WTC11 (cell line): Measurements from ENCODE around the gene SMIM17. TPM values are rescaled to one million over a fixed set of nuclear protein-coding genes. Genes with fewer than 3 reads are reported as not detected.

Experiments
- ATAC-seq: fragments of 200-7000 bp; cut with Tn5 transposase; 2 replicates; pipeline ENCODE4 v1.10.0; 2021; ENCODE audit warnings: mild to moderate bottlenecking, moderate library complexity
- CTCF ChIA-PET: fragments of 300-600 bp; sonication (Branson Sonifier 250); formaldehyde crosslinking; loops from one replicate; lab custom pipeline; 2021; ENCODE audit warnings: antibody characterized with exemption; lab: Charles Lee
- POLR2A ChIA-PET: fragments of 350-600 bp; sonication (Branson Sonifier 250); formaldehyde crosslinking; loops from one replicate; lab custom pipeline; 2021; ENCODE audit warnings: antibody characterized with exemption; lab: Charles Lee
- DNase-seq: peaks from one replicate; pipeline ENCODE4 v3.0.0; 2021; ENCODE audit warnings: low spot score
- H3K27ac Mint-ChIP-seq: 2 replicates; pipeline ENCODE4 v1.8.0; 2021; ENCODE audit warnings: mixed read lengths
- H3K27me3 Mint-ChIP-seq: 2 replicates; pipeline ENCODE4 v1.8.0; 2021; ENCODE audit warnings: low read depth, mild to moderate bottlenecking, moderate library complexity, mixed read lengths
- H3K36me3 Mint-ChIP-seq: 2 replicates; pipeline ENCODE4 v1.8.0; 2021; ENCODE audit warnings: mixed read lengths
- H3K4me1 Mint-ChIP-seq: 2 replicates; pipeline ENCODE4 v1.8.0; 2022; ENCODE audit warnings: mixed read lengths
- H3K4me3 Mint-ChIP-seq: 2 replicates; pipeline ENCODE4 v1.8.0; 2021; ENCODE audit warnings: mild to moderate bottlenecking, moderate library complexity, mixed read lengths
- H3K9me3 Mint-ChIP-seq: 2 replicates; pipeline ENCODE4 v1.8.0; 2021; ENCODE audit warnings: mixed read lengths
- CREM ChIP-seq: sonication (generic); formaldehyde crosslinking; IDR thresholded peaks from 2 replicates; pipeline ENCODE4 v1.8.1; 2022; ENCODE audit warnings: mild to moderate bottlenecking, missing genetic modification reagents, moderate library complexity
- FOXP1 ChIP-seq: sonication (generic); formaldehyde crosslinking; IDR thresholded peaks from 2 replicates; pipeline ENCODE4 v1.8.0; 2022; ENCODE audit warnings: missing genetic modification reagents, mild to moderate bottlenecking, moderate library complexity, borderline replicate concordance
- GABPB1 ChIP-seq: sonication (generic); formaldehyde crosslinking; IDR thresholded peaks from 2 replicates; pipeline ENCODE4 v1.8.1; 2023; ENCODE audit warnings: mild to moderate bottlenecking, missing genetic modification reagents
- IRF2 ChIP-seq: sonication (generic); formaldehyde crosslinking; IDR thresholded peaks from 2 replicates; pipeline ENCODE4 v1.8.0; 2022; ENCODE audit warnings: low read depth, missing genetic modification reagents, borderline replicate concordance
- MXD4 ChIP-seq: fragments of 250-450 bp; sonication (Bioruptor Pico); IDR thresholded peaks from 2 replicates; pipeline ENCODE4 v1.8.0; 2021; ENCODE audit warnings: mild to moderate bottlenecking, moderate library complexity, borderline replicate concordance
- MYBL2 ChIP-seq: sonication (generic); formaldehyde crosslinking; IDR thresholded peaks from 2 replicates; pipeline ENCODE4 v1.8.1; 2023; ENCODE audit warnings: mild to moderate bottlenecking, moderate library complexity, missing genetic modification reagents
- NFE2L1 ChIP-seq: sonication (generic); formaldehyde crosslinking; IDR thresholded peaks from 2 replicates; pipeline ENCODE4 v1.8.1; 2023; ENCODE audit warnings: missing genetic modification reagents
- NR3C1 ChIP-seq: sonication (generic); formaldehyde crosslinking; conservative IDR thresholded peaks from 2 replicates; pipeline ENCODE4 v1.8.1; 2023; ENCODE audit warnings: low read depth, mild to moderate bottlenecking, missing genetic modification reagents
- OVOL2 ChIP-seq: fragments of 250-450 bp; sonication (Bioruptor Pico); IDR thresholded peaks from 2 replicates; pipeline ENCODE4 v1.9.0; 2021; ENCODE audit warnings: mild to moderate bottlenecking, borderline replicate concordance
- SMAD4 ChIP-seq: sonication (generic); formaldehyde crosslinking; IDR thresholded peaks from 2 replicates; pipeline ENCODE4 v1.8.0; 2022; ENCODE audit warnings: mild to moderate bottlenecking, missing genetic modification reagents
- TEAD4 ChIP-seq: sonication (generic); formaldehyde crosslinking; IDR thresholded peaks from 2 replicates; pipeline ENCODE4 v1.8.0; 2022; ENCODE audit warnings: mild to moderate bottlenecking, missing genetic modification reagents
- ZNF671 ChIP-seq: fragments of 250-450 bp; sonication (Bioruptor Pico); IDR thresholded peaks from 2 replicates; pipeline ENCODE4 v1.8.0; 2021; ENCODE audit warnings: mild to moderate bottlenecking
- total RNA-seq: library from RNA; stranded (reverse); gene quantifications from 3 replicates; pipeline ENCODE4 v1.2.3, GENCODE V29; 2021
- TF ChIP-seq, protein P1 (sequence below): sonication (generic); formaldehyde crosslinking; IDR thresholded peaks from 2 replicates; pipeline ENCODE4 v1.8.1; 2023; ENCODE audit warnings: mild to moderate bottlenecking, missing genetic modification reagents, borderline replicate concordance
- TF ChIP-seq, protein P2 (sequence below): sonication (generic); formaldehyde crosslinking; IDR thresholded peaks from 2 replicates; pipeline ENCODE4 v1.8.0; 2022; ENCODE audit warnings: mild to moderate bottlenecking, missing genetic modification reagents
- TF ChIP-seq, protein P3 (sequence below): sonication (generic); formaldehyde crosslinking; IDR thresholded peaks from 2 replicates; pipeline ENCODE4 v1.8.0; 2022; ENCODE audit warnings: mild to moderate bottlenecking, missing genetic modification reagents
- TF ChIP-seq, protein P4 (sequence below): fragments of 250-450 bp; sonication (Bioruptor Pico); IDR thresholded peaks from 2 replicates; pipeline ENCODE4 v1.9.0; 2021; ENCODE audit warnings: mild to moderate bottlenecking
- TF ChIP-seq, protein P5 (sequence below): sonication (generic); formaldehyde crosslinking; IDR thresholded peaks from 2 replicates; pipeline ENCODE4 v1.8.0; 2022; ENCODE audit warnings: mild to moderate bottlenecking, missing genetic modification reagents
- TF ChIP-seq, protein P6 (sequence below): sonication (generic); formaldehyde crosslinking; IDR thresholded peaks from 2 replicates; pipeline ENCODE4 v1.8.1; 2022; ENCODE audit warnings: mild to moderate bottlenecking, missing genetic modification reagents, moderate library complexity, borderline replicate concordance
- TF ChIP-seq, protein P7 (sequence below): sonication (generic); formaldehyde crosslinking; IDR thresholded peaks from 2 replicates; pipeline ENCODE4 v1.8.1; 2022; ENCODE audit warnings: mild to moderate bottlenecking, moderate library complexity, missing genetic modification reagents
- TF ChIP-seq, protein P8 (sequence below): sonication (generic); formaldehyde crosslinking; IDR thresholded peaks from 2 replicates; pipeline ENCODE4 v1.8.0; 2022; ENCODE audit warnings: mild to moderate bottlenecking, missing genetic modification reagents

The SMIM17 gene
- total RNA-seq, 1 experiment from 2014 or later, result 0.15 TPM

DNA sequence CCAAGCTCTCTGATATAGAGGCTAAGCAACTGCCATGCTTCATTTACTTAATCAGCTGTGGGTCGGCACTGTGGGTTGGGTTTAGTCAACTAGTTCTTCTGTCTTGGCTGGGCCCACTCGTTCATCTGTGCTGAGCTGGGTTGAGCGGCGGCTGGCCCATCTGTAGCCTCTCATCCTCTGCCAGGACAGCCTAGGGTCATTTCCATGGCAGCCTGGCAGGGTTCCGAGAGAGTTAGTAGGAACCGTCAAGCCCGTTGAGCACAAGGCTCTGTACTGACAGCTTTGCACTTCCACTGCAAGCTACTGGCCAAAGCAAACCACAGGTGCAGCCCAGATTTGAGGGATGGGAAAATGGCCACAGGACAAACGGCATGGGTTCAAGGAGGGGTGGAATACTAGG is 35.2 kb downstream of the SMIM17 start (continued):
- TF ChIP-seq, protein P1, sequence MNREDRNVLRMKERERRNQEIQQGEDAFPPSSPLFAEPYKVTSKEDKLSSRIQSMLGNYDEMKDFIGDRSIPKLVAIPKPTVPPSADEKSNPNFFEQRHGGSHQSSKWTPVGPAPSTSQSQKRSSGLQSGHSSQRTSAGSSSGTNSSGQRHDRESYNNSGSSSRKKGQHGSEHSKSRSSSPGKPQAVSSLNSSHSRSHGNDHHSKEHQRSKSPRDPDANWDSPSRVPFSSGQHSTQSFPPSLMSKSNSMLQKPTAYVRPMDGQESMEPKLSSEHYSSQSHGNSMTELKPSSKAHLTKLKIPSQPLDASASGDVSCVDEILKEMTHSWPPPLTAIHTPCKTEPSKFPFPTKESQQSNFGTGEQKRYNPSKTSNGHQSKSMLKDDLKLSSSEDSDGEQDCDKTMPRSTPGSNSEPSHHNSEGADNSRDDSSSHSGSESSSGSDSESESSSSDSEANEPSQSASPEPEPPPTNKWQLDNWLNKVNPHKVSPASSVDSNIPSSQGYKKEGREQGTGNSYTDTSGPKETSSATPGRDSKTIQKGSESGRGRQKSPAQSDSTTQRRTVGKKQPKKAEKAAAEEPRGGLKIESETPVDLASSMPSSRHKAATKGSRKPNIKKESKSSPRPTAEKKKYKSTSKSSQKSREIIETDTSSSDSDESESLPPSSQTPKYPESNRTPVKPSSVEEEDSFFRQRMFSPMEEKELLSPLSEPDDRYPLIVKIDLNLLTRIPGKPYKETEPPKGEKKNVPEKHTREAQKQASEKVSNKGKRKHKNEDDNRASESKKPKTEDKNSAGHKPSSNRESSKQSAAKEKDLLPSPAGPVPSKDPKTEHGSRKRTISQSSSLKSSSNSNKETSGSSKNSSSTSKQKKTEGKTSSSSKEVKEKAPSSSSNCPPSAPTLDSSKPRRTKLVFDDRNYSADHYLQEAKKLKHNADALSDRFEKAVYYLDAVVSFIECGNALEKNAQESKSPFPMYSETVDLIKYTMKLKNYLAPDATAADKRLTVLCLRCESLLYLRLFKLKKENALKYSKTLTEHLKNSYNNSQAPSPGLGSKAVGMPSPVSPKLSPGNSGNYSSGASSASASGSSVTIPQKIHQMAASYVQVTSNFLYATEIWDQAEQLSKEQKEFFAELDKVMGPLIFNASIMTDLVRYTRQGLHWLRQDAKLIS (CRISPR knock-in tag), result no peak
- TF ChIP-seq, protein P2, sequence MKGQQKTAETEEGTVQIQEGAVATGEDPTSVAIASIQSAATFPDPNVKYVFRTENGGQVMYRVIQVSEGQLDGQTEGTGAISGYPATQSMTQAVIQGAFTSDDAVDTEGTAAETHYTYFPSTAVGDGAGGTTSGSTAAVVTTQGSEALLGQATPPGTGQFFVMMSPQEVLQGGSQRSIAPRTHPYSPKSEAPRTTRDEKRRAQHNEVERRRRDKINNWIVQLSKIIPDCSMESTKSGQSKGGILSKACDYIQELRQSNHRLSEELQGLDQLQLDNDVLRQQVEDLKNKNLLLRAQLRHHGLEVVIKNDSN (CRISPR knock-in tag), result no peak
- no peak for TF ChIP-seq MXD4 (CRISPR knock-in tag)
- TF ChIP-seq, protein P3, sequence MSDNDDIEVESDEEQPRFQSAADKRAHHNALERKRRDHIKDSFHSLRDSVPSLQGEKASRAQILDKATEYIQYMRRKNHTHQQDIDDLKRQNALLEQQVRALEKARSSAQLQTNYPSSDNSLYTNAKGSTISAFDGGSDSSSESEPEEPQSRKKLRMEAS, result no peak
- TF ChIP-seq, protein P4, sequence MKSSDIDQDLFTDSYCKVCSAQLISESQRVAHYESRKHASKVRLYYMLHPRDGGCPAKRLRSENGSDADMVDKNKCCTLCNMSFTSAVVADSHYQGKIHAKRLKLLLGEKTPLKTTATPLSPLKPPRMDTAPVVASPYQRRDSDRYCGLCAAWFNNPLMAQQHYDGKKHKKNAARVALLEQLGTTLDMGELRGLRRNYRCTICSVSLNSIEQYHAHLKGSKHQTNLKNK (CRISPR knock-in tag), result no peak
- TF ChIP-seq NR3C1 (CRISPR knock-in tag), result no peak
- TF ChIP-seq, all 79 proteins: peak for 0

DNA sequence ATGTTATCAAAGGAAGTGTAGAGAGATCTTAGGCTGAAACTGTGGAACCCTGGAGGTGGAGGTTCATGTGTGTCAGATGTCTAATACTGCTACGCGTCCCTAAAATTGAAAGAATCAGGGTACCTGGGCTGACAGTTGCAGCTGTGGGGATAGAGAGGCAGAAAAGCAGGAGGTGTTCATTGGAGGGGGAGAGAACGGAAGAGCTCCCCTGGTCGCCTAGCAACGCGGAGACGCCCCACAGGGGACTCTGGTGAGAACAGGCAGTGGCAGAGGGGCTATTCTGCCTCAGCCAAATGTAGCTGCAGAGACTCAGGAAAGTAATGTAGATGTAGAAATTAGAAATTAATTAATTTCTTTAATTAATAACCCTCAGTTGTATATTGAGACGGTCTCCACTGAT is 38.7 kb downstream of the SMIM17 start:
- no peak for DNase-seq
- Mint-ChIP-seq H3K4me3 (no peak overlapping the region), H3K27ac (no peak overlapping the region), H3K9me3 (peaks cover 62% of the 10 kb centered on the region), H3K27me3 (peaks cover 11% of the 10 kb centered on the region), H3K4me1 (no peaks in the 10 kb centered on the region), H3K36me3 (peaks cover 51% of the 10 kb centered on the region)
- ChIA-PET POLR2A (no interaction called here), CTCF (no interaction called here)
- ATAC-seq, result no peak
- TF ChIP-seq, protein P5, sequence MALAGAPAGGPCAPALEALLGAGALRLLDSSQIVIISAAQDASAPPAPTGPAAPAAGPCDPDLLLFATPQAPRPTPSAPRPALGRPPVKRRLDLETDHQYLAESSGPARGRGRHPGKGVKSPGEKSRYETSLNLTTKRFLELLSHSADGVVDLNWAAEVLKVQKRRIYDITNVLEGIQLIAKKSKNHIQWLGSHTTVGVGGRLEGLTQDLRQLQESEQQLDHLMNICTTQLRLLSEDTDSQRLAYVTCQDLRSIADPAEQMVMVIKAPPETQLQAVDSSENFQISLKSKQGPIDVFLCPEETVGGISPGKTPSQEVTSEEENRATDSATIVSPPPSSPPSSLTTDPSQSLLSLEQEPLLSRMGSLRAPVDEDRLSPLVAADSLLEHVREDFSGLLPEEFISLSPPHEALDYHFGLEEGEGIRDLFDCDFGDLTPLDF (CRISPR knock-in tag), result no peak
- TF ChIP-seq SMAD4 (CRISPR knock-in tag), result no peak
- TF ChIP-seq, protein P6, sequence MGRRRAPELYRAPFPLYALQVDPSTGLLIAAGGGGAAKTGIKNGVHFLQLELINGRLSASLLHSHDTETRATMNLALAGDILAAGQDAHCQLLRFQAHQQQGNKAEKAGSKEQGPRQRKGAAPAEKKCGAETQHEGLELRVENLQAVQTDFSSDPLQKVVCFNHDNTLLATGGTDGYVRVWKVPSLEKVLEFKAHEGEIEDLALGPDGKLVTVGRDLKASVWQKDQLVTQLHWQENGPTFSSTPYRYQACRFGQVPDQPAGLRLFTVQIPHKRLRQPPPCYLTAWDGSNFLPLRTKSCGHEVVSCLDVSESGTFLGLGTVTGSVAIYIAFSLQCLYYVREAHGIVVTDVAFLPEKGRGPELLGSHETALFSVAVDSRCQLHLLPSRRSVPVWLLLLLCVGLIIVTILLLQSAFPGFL (CRISPR knock-in tag), result no peak
- TF ChIP-seq, protein P4 (CRISPR knock-in tag), result no peak
- no peak for TF ChIP-seq IRF2
- no peak for TF ChIP-seq GABPB1
- no peak for TF ChIP-seq MYBL2 (CRISPR knock-in tag)
- no peak for TF ChIP-seq NFE2L1 (CRISPR knock-in tag)
- TF ChIP-seq, protein P7, sequence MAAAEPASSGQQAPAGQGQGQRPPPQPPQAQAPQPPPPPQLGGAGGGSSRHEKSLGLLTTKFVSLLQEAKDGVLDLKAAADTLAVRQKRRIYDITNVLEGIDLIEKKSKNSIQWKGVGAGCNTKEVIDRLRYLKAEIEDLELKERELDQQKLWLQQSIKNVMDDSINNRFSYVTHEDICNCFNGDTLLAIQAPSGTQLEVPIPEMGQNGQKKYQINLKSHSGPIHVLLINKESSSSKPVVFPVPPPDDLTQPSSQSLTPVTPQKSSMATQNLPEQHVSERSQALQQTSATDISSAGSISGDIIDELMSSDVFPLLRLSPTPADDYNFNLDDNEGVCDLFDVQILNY (CRISPR knock-in tag), result no peak
- TF ChIP-seq MXD4 (CRISPR knock-in tag), result no peak
- no peak for TF ChIP-seq ZNF671 (CRISPR knock-in tag)
- no peak for TF ChIP-seq OVOL2 (CRISPR knock-in tag)
- no peak for TF ChIP-seq NR3C1 (CRISPR knock-in tag)
- no peak for TF ChIP-seq CREM (CRISPR knock-in tag)
- TF ChIP-seq, protein P8, sequence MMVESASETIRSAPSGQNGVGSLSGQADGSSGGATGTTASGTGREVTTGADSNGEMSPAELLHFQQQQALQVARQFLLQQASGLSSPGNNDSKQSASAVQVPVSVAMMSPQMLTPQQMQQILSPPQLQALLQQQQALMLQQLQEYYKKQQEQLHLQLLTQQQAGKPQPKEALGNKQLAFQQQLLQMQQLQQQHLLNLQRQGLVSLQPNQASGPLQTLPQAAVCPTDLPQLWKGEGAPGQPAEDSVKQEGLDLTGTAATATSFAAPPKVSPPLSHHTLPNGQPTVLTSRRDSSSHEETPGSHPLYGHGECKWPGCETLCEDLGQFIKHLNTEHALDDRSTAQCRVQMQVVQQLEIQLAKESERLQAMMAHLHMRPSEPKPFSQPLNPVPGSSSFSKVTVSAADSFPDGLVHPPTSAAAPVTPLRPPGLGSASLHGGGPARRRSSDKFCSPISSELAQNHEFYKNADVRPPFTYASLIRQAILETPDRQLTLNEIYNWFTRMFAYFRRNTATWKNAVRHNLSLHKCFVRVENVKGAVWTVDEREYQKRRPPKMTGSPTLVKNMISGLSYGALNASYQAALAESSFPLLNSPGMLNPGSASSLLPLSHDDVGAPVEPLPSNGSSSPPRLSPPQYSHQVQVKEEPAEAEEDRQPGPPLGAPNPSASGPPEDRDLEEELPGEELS (CRISPR knock-in tag), result no peak
- TF ChIP-seq, protein P1 (CRISPR knock-in tag), result no peak
- no peak for TF ChIP-seq FOXP1
- no peak for TF ChIP-seq TEAD4 (CRISPR knock-in tag)
